PFSK-1 (cell line): Measurements from ENCODE around the gene FUBP1. TPM values are rescaled to one million over a fixed set of nuclear protein-coding genes. Genes with fewer than 3 reads are reported as not detected.

Experiments used
- FOXP2 ChIP-seq: optimal IDR thresholded peaks from 2 replicates; pipeline ENCODE3; 2011; ENCODE audit warnings: borderline replicate concordance, control low read depth, inconsistent platforms; ENCODE audit not compliant: insufficient read depth; ENCODE audit errors: extremely low read length, extremely low read depth
- POLR2AphosphoS5 ChIP-seq: IDR thresholded peaks from 2 replicates; pipeline ENCODE4 v1.6.1; 2012; ENCODE audit warnings: low read depth, mild to moderate bottlenecking, control low read depth, low read length, moderate library complexity
- SIN3A ChIP-seq: IDR thresholded peaks from 2 replicates; pipeline ENCODE4 v1.6.1; 2012; ENCODE audit warnings: mild to moderate bottlenecking, low read length, moderate library complexity, borderline replicate concordance; ENCODE audit not compliant: insufficient read depth
- TAF1 ChIP-seq: IDR thresholded peaks from 2 replicates; pipeline ENCODE4 v1.6.1; 2012; ENCODE audit warnings: low read length, control low read depth, borderline replicate concordance; ENCODE audit not compliant: insufficient read depth
- polyA plus RNA-seq: library from polyadenylated mRNA; unstranded; fragments of >200 nt; gene quantifications from one replicate; pipeline ENCODE4 v1.2.1, GENCODE V29; 2012; ENCODE audit warnings: low read depth, missing spikeins; ENCODE audit not compliant: insufficient read length
- TF ChIP-seq, protein P1 (sequence below), 2 experiments: IDR thresholded peaks; 2 replicates each; pipeline versions ENCODE4 v1.6.1 to v1.8.0; 2011 to 2012; ENCODE audit warnings: low read depth in 2 of 2, low read length in 2 of 2, control low read depth in 1 of 2, inconsistent platforms in 1 of 2, mild to moderate bottlenecking in 1 of 2, moderate library complexity in 1 of 2; ENCODE audit not compliant: insufficient read depth in 1 of 2

FUBP1 gene, protein sequence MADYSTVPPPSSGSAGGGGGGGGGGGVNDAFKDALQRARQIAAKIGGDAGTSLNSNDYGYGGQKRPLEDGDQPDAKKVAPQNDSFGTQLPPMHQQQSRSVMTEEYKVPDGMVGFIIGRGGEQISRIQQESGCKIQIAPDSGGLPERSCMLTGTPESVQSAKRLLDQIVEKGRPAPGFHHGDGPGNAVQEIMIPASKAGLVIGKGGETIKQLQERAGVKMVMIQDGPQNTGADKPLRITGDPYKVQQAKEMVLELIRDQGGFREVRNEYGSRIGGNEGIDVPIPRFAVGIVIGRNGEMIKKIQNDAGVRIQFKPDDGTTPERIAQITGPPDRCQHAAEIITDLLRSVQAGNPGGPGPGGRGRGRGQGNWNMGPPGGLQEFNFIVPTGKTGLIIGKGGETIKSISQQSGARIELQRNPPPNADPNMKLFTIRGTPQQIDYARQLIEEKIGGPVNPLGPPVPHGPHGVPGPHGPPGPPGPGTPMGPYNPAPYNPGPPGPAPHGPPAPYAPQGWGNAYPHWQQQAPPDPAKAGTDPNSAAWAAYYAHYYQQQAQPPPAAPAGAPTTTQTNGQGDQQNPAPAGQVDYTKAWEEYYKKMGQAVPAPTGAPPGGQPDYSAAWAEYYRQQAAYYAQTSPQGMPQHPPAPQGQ
- polyA plus RNA-seq, result 42.1 TPM

DNA sequence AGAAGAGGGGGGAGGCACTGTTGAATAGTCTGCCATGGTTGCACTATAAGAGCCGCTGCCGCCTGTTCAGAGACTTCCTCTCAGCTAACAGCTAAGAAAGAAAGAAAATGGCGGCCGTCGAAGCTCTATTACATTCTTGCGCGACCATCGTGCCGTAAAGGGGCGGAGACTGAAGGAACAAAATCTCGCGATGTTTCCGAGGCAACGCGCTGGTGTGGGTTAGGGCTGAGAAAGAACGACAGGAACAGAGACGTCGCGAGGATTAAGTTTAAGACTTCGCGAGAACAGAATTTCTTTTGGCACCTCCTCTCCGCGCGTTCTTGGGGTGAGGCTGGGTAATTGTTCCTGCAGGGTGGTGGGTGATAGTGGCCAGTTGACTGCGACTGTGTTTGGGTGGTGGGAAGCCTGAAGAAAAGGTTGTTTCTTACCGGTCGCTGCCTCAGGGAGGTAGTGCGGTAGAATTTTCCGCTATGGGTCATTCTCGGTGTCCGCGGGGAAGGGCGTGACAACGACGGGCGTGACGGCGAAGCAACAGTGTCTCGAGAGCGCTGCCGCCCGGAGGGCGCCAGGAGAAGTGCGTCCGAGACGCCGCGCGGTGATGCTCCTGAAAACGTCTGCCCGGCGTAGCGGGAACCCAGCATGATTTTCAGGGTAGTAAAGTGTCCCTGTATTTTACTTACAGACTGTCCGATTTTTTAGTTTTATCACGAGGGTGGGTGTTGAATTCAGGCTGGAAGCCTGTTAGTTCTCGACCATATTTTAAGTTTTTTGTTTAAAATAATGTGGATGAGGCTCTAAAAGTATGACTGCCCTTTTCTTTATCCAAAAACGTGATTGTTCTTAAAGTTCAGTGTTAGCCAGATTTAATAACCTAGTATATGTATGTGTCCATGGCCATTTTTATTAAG is at the start of gene FUBP1:
Gene FUBP1, minus strand, starts transcription at position 104 of the 908 bp plus-strand sequence. Its CDS starts 68 bp downstream, at position 36.
- TF ChIP-seq POLR2AphosphoS5, result peak; percentile 98
- peak; percentile 92 for TF ChIP-seq FOXP2
- peak; percentile 92 for TF ChIP-seq TAF1
- TF ChIP-seq, protein P1, sequence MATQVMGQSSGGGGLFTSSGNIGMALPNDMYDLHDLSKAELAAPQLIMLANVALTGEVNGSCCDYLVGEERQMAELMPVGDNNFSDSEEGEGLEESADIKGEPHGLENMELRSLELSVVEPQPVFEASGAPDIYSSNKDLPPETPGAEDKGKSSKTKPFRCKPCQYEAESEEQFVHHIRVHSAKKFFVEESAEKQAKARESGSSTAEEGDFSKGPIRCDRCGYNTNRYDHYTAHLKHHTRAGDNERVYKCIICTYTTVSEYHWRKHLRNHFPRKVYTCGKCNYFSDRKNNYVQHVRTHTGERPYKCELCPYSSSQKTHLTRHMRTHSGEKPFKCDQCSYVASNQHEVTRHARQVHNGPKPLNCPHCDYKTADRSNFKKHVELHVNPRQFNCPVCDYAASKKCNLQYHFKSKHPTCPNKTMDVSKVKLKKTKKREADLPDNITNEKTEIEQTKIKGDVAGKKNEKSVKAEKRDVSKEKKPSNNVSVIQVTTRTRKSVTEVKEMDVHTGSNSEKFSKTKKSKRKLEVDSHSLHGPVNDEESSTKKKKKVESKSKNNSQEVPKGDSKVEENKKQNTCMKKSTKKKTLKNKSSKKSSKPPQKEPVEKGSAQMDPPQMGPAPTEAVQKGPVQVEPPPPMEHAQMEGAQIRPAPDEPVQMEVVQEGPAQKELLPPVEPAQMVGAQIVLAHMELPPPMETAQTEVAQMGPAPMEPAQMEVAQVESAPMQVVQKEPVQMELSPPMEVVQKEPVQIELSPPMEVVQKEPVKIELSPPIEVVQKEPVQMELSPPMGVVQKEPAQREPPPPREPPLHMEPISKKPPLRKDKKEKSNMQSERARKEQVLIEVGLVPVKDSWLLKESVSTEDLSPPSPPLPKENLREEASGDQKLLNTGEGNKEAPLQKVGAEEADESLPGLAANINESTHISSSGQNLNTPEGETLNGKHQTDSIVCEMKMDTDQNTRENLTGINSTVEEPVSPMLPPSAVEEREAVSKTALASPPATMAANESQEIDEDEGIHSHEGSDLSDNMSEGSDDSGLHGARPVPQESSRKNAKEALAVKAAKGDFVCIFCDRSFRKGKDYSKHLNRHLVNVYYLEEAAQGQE (IDR thresholded peaks at IDR 0.05; ENCODE audit: insufficient read depth in 1 of 2, low read depth in 2 of 2, low read length in 2 of 2), result peak in 1 of 2 experiments; percentile 6; a peak in 1 of 4 replicates
- TF ChIP-seq SIN3A, result peak; percentile 62; the same call in 1 of the 2 replicates

DNA sequence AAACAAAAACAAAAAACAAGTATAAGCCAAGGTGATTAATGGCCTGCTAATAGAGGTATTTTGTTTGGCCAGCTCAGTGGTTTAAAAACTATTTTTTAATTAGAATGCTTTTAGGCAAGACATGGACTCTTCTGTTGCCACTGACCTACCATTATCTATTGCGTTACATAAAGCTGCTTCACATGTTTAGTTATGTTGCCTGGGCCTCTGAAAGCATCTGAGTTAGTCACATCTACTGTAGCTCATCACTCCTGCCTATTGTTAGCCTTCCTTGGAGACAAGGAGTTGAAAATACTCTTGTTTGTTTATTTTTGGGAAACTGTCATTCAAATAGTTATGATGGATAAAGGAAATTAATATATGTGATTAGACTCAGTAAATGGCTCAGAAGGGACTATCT is 40.2 kb upstream of the FUBP1 start:
- TF ChIP-seq POLR2AphosphoS5 (no peak), FOXP2 (no peak)

DNA sequence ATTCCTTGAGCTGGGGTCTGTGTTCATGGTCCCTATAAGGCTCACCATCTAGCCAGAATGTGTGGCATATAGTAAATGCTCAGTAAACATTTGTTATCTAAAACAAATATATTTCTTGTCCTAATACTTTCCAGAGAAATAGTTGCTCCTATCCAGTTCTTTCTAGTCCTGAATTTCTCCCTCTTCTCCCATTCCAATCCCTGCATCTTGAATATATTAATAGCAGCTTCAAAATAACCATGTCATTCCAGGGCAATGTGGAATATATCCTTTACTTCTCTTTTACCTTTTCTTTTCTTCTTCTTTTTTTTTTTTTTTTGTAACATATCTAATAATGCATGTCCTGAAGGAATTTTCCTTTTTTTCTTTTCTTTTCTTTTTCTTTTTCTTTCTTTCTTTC is 36.3 kb upstream of the FUBP1 start:
- TF ChIP-seq SIN3A, result no peak
- TF ChIP-seq POLR2AphosphoS5, result no peak
- no peak for TF ChIP-seq FOXP2
- TF ChIP-seq, protein P1 (IDR thresholded peaks at IDR 0.05; ENCODE audit: insufficient read depth in 1 of 2, low read depth in 2 of 2, low read length in 2 of 2), result no peak
- no peak for TF ChIP-seq TAF1

DNA sequence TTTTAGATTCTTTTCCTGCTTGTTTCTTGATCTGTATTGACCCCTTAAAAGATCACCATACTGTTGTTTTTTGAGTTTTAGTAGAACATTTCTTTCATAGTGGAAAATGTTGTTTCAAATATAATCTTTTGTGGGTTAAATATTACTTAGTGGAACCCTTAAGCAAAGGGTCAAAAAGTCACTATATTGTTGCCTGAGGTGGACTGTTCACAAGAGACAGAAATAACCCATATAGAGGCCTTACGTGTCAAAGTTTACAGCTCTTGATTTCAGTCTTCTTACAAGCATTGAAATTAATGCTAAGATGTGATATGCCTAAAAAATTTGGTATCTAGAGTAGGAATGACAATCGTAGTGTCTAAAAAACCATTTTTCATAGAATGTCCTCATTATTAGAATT is 32.2 kb upstream of the FUBP1 start:
- no peak for TF ChIP-seq POLR2AphosphoS5
- TF ChIP-seq SIN3A, result no peak
- TF ChIP-seq, protein P1 (IDR thresholded peaks at IDR 0.05; ENCODE audit: insufficient read depth in 1 of 2, low read depth in 2 of 2, low read length in 2 of 2), result no peak
- TF ChIP-seq TAF1, result no peak
- no peak for TF ChIP-seq FOXP2

DNA sequence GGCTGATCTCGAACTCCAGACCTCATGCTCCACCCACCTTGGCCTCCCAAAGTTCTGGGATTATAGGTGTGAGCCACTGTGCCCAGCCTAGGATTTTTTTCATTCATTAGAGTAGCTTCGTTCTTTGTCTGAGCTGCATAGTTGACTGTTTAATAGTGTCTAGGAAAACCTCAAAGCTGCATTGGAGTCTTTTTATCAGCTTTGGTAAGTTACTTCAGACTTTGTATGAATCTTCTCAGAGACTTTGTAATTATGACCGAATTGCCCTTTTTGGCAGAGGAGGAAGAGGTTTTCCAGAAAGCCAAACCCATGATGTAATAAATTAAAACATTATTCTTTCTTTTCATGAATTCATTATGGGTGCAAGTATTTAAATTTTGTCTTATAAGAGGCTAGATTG is 31.0 kb upstream of the FUBP1 start:
- TF ChIP-seq SIN3A (no peak), TAF1 (no peak), FOXP2 (no peak), POLR2AphosphoS5 (no peak)
- TF ChIP-seq, protein P1 (IDR thresholded peaks at IDR 0.05; ENCODE audit: insufficient read depth in 1 of 2, low read depth in 2 of 2, low read length in 2 of 2), result no peak
